Ovary (tissue), 9 donors: Measurements from ENCODE around the gene RPTOR. TPM values are rescaled to one million over a fixed set of nuclear protein-coding genes. Genes with fewer than 3 reads are reported as not detected.

Experiments used
- DNase-seq, 5 donors: peaks; one replicate each; pipeline ENCODE4 v3.0.0-alpha.2; 2019 to 2020
- H3K27ac ChIP-seq, 2 donors: fragments of 200-600 bp; one replicate each; pipeline versions ENCODE4 v1.5.1 to v1.8.0; 2019 to 2022
- H3K27me3 ChIP-seq: fragments of 200-600 bp; one replicate; pipeline ENCODE4 v1.8.0; 2022
- H3K36me3 ChIP-seq: fragments of 200-600 bp; sonication (generic); one replicate; pipeline ENCODE4 v1.5.1; 2019
- H3K4me1 ChIP-seq: one replicate; pipeline ENCODE4 v1.8.1; 2013; ENCODE audit warnings: mild to moderate bottlenecking, moderate library complexity; ENCODE audit not compliant: insufficient read depth
- H3K4me3 ChIP-seq: fragments of 200-600 bp; sonication (generic); one replicate; pipeline ENCODE4 v1.5.1; 2017
- H3K9me3 ChIP-seq, 2 donors: fragments of 200-600 bp in 1 of 2; sonication (generic) in 1 of 2; one replicate each; pipeline versions ENCODE4 v1.5.1 to v1.8.1; 2013 to 2019; ENCODE audit warnings: mild to moderate bottlenecking in 1 of 2, moderate library complexity in 1 of 2
- EP300 ChIP-seq: sonication (generic); formaldehyde crosslinking; IDR thresholded peaks from one replicate; pipeline ENCODE4 v1.6.1; 2017; ENCODE audit warnings: antibody characterized with exemption
- POLR2A ChIP-seq: fragments of 450-650 bp; IDR thresholded peaks from one replicate; pipeline ENCODE4 v1.6.1; 2017; ENCODE audit warnings: antibody characterized with exemption, mild to moderate bottlenecking, moderate library complexity
- WGBS, 3 donors: extraction: QIAGEN DNeasy Blood & Tissue Kit in 1 of 3; methylation state at CpG; one replicate each; pipeline versions ENCODE4 v1.1.5 to v1.1.7; 2013 to 2017; 5-methylcytosine and 5-hydroxymethylcytosine counted together
- intact Hi-C, 4 donors: fragments of 100-400 bp; cut with DNase I; formaldehyde crosslinking; loops; one replicate each; pipeline versions ENCODE4 v1.11.0 to v1.15.1; 2022 to 2023
- polyA plus RNA-seq, 2 donors: library from polyadenylated mRNA; stranded (reverse); fragments of 200-250 nt in 1 of 2; fragments of 350-450 nt in 1 of 2; fragmentation: Illumina TruSeq in 1 of 2; extraction: RNeasy Lipid Tissue Mini Kit (QIAGEN cat#74804) in 1 of 2; gene quantifications; one replicate each; pipeline ENCODE4 v1.2.3, GENCODE V29; 2013 to 2014
- total RNA-seq, 7 donors: library from RNA; depleted of rRNA in 2 of 7; stranded (reverse); fragments of >200 nt in 2 of 7; fragmentation: NEBNext Ultra II Directional in 3 of 7; extraction: Animal tissue kit (Norgen Biotek cat#: 25700) in 3 of 7; gene quantifications; one replicate each; pipeline versions ENCODE4 v1.1.0 to v1.2.4, GENCODE V29; 2016 to 2023
- TF ChIP-seq, protein P1 (sequence below), 3 donors: fragments of 450-650 bp in 2 of 3; fragments of 200-600 bp in 1 of 3; IDR thresholded peaks; one replicate each; pipeline versions ENCODE4 v1.5.1 to v1.8.0; 2016 to 2022; ENCODE audit warnings: antibody characterized with exemption in 3 of 3, mild to moderate bottlenecking in 1 of 3
- donor health status: DM: no; HTN: no; CAD: no; lungs with moderate emphysema.
- donor health status: DM: no; HTN: no; CAD: no.
- donor health status: Bipolar disorder and iron deficiency.
- donor health status: DM: yes; HTN: yes; CAD: no.
- donor health status: DM: no; HTN: no; CAD: no.
- donor health status: DM: yes; HTN: yes; CAD: no.

RPTOR gene
- total and polyA plus RNA-seq, 9 donors = 11.1 to 41.9 (median 27.9) TPM

DNA sequence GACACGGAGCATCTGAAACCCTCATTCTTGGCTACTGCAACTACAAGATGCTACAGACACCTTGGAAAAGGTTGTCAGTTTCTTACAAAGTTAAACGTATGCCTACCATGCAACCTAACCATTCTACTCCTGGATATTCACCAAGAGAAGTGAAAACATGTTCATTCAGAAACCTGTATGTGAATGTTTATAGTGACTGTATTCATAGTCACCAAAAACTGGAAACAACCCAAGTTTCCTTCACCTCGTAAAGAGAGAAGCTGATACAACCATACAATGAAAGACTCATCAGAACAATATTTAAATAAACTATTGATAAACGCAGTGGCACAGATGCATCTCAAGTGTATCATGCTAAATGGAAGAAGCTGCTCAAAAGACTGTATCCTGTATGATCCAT, 391.6 kb downstream of the RPTOR start:
- Histone ChIP-seq H3K4me1 (no peaks in the 10 kb centered on the region), H3K4me3 (no peak overlapping the region), H3K36me3 (no peaks in the 10 kb centered on the region), H3K27ac (no peak overlapping the region), H3K27me3 (no peaks in the 10 kb centered on the region), H3K9me3 (no peaks in the 10 kb centered on the region)
- DNase-seq = no peak
- intact Hi-C loops = no loop called here
- WGBS, 3 donors = 93 to 94% (median 94%) methylated on average over 4 of the region's 4 CpGs
- no peak for TF ChIP-seq EP300
- no peak for TF ChIP-seq POLR2A
- TF ChIP-seq, protein P1, sequence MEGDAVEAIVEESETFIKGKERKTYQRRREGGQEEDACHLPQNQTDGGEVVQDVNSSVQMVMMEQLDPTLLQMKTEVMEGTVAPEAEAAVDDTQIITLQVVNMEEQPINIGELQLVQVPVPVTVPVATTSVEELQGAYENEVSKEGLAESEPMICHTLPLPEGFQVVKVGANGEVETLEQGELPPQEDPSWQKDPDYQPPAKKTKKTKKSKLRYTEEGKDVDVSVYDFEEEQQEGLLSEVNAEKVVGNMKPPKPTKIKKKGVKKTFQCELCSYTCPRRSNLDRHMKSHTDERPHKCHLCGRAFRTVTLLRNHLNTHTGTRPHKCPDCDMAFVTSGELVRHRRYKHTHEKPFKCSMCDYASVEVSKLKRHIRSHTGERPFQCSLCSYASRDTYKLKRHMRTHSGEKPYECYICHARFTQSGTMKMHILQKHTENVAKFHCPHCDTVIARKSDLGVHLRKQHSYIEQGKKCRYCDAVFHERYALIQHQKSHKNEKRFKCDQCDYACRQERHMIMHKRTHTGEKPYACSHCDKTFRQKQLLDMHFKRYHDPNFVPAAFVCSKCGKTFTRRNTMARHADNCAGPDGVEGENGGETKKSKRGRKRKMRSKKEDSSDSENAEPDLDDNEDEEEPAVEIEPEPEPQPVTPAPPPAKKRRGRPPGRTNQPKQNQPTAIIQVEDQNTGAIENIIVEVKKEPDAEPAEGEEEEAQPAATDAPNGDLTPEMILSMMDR (IDR thresholded peaks at IDR 0.05) = no peak

- Histone ChIP-seq H3K27ac (no peak overlapping the region), H3K4me3 (no peak overlapping the region), H3K27me3 (no peaks in the 10 kb centered on the region), H3K4me1 (peaks cover under 1% of the 10 kb centered on the region), H3K36me3 (no peaks in the 10 kb centered on the region), H3K9me3 (no peaks in the 10 kb centered on the region)
- TF ChIP-seq POLR2A (no peak), EP300 (no peak)
- TF ChIP-seq, protein P1 (IDR thresholded peaks at IDR 0.05) = no peak
- 80 to 86% (median 80%) methylated on average over 12 of the region's 12 CpGs for WGBS, 3 donors
- no peak for DNase-seq
- intact Hi-C loops = no loop called here
Measured at GRCh38 chr17:80936723-80937122, 392.1 kb downstream of the RPTOR start.

DNA sequence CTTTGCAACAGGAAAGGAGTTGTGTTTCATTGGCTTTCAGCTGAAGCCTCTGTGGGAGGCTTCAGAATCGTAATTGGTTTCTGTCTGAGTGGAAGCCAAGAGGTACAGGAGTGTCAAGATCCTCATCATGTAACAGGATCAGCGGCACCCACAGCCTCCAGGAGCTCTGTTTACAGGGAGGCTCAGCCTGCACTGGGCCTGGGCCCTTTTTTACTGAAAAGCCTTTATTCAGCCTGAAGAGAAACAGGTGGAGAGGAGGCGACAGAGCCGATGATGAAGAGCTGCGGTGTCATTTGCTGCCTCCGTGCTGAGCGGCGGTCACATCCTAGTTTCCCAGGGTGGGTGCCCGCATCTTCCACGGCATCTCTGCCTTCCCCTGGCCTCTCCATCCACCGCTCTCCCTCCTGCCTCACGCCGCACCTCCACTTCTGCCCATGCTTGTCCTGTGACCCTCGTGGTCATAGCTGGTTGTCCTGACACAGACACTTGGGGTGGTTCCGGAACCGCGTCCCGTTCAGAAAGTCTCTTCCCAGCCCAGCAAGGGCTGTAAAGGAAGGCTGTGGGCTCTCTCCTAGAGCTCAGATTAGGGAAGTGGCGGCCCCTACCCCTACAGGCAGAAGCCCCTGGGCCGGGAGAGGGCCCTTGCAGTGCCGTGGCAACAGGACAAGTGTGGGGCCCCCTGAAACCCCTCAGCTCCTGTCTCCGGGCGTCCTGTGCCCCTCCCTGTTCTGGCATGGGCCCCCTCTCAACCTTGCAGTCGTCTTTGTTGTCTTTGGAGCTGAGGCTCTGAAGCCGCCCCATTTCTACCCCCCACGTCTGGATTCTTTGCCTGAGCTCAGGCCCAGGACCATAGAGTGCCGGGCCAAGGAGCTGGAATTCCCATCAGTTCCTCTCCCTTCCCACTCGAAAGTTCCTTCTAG, 393.1 kb downstream of the RPTOR start:
- peaks cover 9% of the 10 kb centered on the region for H3K4me1 ChIP-seq
- intact Hi-C loops = no loop called here
- no peak overlapping the region for H3K4me3 ChIP-seq
- H3K9me3 ChIP-seq = no peaks in the 10 kb centered on the region
- H3K27me3 ChIP-seq = no peaks in the 10 kb centered on the region
- no peak overlapping the region for H3K27ac ChIP-seq
- no peaks in the 10 kb centered on the region for H3K36me3 ChIP-seq
- peak in 1 of 5 donors; percentile 32 for DNase-seq
- TF ChIP-seq POLR2A (no peak), EP300 (no peak)
- TF ChIP-seq, protein P1 (IDR thresholded peaks at IDR 0.05) = no peak
- WGBS, 3 donors = 82 to 88% (median 87%) methylated on average over 28 of the region's 28 CpGs

- peak in 1 of 5 donors; percentile 7 for DNase-seq
- H3K27me3 ChIP-seq = no peaks in the 10 kb centered on the region
- peaks cover 13% of the 10 kb centered on the region for H3K4me1 ChIP-seq
- no peak overlapping the region for H3K4me3 ChIP-seq
- no peaks in the 10 kb centered on the region for H3K9me3 ChIP-seq
- WGBS, 3 donors = 67 to 85% (median 72%) methylated on average over 12 of the region's 12 CpGs
- H3K27ac ChIP-seq = no peak overlapping the region
- intact Hi-C loops = no loop called here
- no peaks in the 10 kb centered on the region for H3K36me3 ChIP-seq
- TF ChIP-seq POLR2A = no peak
- TF ChIP-seq, protein P1 (IDR thresholded peaks at IDR 0.05) = no peak
- no peak for TF ChIP-seq EP300
Measured at GRCh38 chr17:80938556-80938955, 393.9 kb downstream of the RPTOR start.
